HFFc6 (cell line): ENCODE data around the gene FAF1. TPM values are rescaled to one million over a fixed set of nuclear protein-coding genes. Genes with fewer than 3 reads are reported as not detected.

Source experiments
- DNase-seq: peaks from one replicate; pipeline ENCODE4 v3.0.0-alpha.2; 2018
- H3K27ac Mint-ChIP-seq: 2 replicates; pipeline ENCODE4 v1.8.0; 2020; ENCODE audit warnings: mild to moderate bottlenecking, mixed read lengths
- H3K27me3 Mint-ChIP-seq: 2 replicates; pipeline ENCODE4 v1.8.0; 2021; ENCODE audit warnings: mild to moderate bottlenecking, moderate library complexity, mixed read lengths; ENCODE audit not compliant: insufficient read depth
- H3K36me3 Mint-ChIP-seq: 2 replicates; pipeline ENCODE4 v1.8.0; 2021; ENCODE audit warnings: low read depth, mixed read lengths
- H3K4me1 Mint-ChIP-seq: 2 replicates; pipeline ENCODE4 v1.8.0; 2020; ENCODE audit warnings: low read depth, mixed read lengths
- H3K4me3 Mint-ChIP-seq: 2 replicates; pipeline ENCODE4 v1.8.0; 2020; ENCODE audit warnings: mild to moderate bottlenecking, moderate library complexity, mixed read lengths
- H3K9me3 Mint-ChIP-seq: 2 replicates; pipeline ENCODE4 v1.8.0; 2020; ENCODE audit warnings: mild to moderate bottlenecking, mixed read lengths
- total RNA-seq, 6 experiments: library from RNA; stranded (reverse); fragmentation: NEBNext Ultra II Directional; extraction: Animal tissue kit (Norgen Biotek cat#: 25700); gene quantifications; 2 replicates in 1 of 6; 3 replicates in 5 of 6; pipeline ENCODE4 v1.2.3, GENCODE V29; 2021
- TF ChIP-seq, protein P1 (sequence below): fragments of 200-600 bp; sonication (generic); IDR thresholded peaks from 2 replicates; pipeline ENCODE4 v1.5.0; 2021; ENCODE audit warnings: antibody characterized with exemption, mild to moderate bottlenecking

FAF1 gene
- total RNA-seq, 6 experiments from 2014 or later = 60.1 to 79.1 (median 67.8) TPM

- peaks cover 2% of the 10 kb centered on the region for H3K27me3 Mint-ChIP-seq
- H3K27ac Mint-ChIP-seq = no peak overlapping the region
- H3K4me1 Mint-ChIP-seq = peaks cover 11% of the 10 kb centered on the region
- TF ChIP-seq, protein P1, sequence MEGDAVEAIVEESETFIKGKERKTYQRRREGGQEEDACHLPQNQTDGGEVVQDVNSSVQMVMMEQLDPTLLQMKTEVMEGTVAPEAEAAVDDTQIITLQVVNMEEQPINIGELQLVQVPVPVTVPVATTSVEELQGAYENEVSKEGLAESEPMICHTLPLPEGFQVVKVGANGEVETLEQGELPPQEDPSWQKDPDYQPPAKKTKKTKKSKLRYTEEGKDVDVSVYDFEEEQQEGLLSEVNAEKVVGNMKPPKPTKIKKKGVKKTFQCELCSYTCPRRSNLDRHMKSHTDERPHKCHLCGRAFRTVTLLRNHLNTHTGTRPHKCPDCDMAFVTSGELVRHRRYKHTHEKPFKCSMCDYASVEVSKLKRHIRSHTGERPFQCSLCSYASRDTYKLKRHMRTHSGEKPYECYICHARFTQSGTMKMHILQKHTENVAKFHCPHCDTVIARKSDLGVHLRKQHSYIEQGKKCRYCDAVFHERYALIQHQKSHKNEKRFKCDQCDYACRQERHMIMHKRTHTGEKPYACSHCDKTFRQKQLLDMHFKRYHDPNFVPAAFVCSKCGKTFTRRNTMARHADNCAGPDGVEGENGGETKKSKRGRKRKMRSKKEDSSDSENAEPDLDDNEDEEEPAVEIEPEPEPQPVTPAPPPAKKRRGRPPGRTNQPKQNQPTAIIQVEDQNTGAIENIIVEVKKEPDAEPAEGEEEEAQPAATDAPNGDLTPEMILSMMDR = no peak
- peaks cover 17% of the 10 kb centered on the region for H3K36me3 Mint-ChIP-seq
- no peaks in the 10 kb centered on the region for H3K9me3 Mint-ChIP-seq
- DNase-seq = no peak
- no peak overlapping the region for H3K4me3 Mint-ChIP-seq
Measured at GRCh38 chr1:50488356-50488755, 471.7 kb downstream of the FAF1 start.

- Mint-ChIP-seq H3K9me3 (no peaks in the 10 kb centered on the region), H3K27me3 (peaks cover 2% of the 10 kb centered on the region), H3K4me1 (peaks cover 11% of the 10 kb centered on the region), H3K36me3 (peaks cover 17% of the 10 kb centered on the region), H3K27ac (no peak overlapping the region), H3K4me3 (no peak overlapping the region)
- TF ChIP-seq, protein P1 = no peak
- no peak for DNase-seq
Measured at GRCh38 chr1:50487725-50488124, 472.3 kb downstream of the FAF1 start.

- H3K27me3 Mint-ChIP-seq = no peaks in the 10 kb centered on the region; the same call in 1 of the 2 replicates
- no peaks in the 10 kb centered on the region for H3K9me3 Mint-ChIP-seq
- no peak overlapping the region for H3K4me3 Mint-ChIP-seq
Measured at GRCh38 chr1:50481142-50481736, 478.8 kb downstream of the FAF1 start.

GRCh38 chr1:50476800-50477199, 483.3 kb downstream of the FAF1 start:
- Mint-ChIP-seq H3K4me1 (peaks cover 10% of the 10 kb centered on the region), H3K9me3 (no peaks in the 10 kb centered on the region), H3K4me3 (no peak overlapping the region), H3K27me3 (no peaks in the 10 kb centered on the region; the same call in 1 of the 2 replicates), H3K36me3 (no peaks in the 10 kb centered on the region), H3K27ac (no peak overlapping the region)
- TF ChIP-seq, protein P1 = no peak
- no peak for DNase-seq

More at GRCh38 chr1:50481142-50481736, 478.8 kb downstream of the FAF1 start:
- Mint-ChIP-seq H3K4me1 (no peaks in the 10 kb centered on the region), H3K27ac (no peak overlapping the region), H3K36me3 (no peaks in the 10 kb centered on the region)
- DNase-seq = no peak
- TF ChIP-seq, protein P1 = no peak

GRCh38 chr1:50474859-50475809, 484.9 kb downstream of the FAF1 start:
- no peak overlapping the region for H3K4me3 Mint-ChIP-seq
- H3K4me1 Mint-ChIP-seq = peaks cover 10% of the 10 kb centered on the region
- TF ChIP-seq, protein P1 = no peak
- no peaks in the 10 kb centered on the region for H3K9me3 Mint-ChIP-seq
- DNase-seq = no peak
- no peaks in the 10 kb centered on the region for H3K27me3 Mint-ChIP-seq
- H3K36me3 Mint-ChIP-seq = no peaks in the 10 kb centered on the region
- H3K27ac Mint-ChIP-seq = no peak overlapping the region
